Large intestine (tissue), 3 donors: ENCODE results near the gene RHEBL1. TPM values are rescaled to one million over a fixed set of nuclear protein-coding genes. Genes with fewer than 3 reads are reported as not detected.
A peak's percentile ranks its signal among the peaks of the same experiment; 100 is the strongest.

ENCODE experiments used
- DNase-seq, 2 donors: peaks; one replicate each; pipeline versions ENCODE4 v3.0.0 to v3.0.0-alpha.2; 2013
- H3K27ac ChIP-seq: one replicate; pipeline ENCODE4 v1.5.1; 2013; ENCODE audit warnings: low read length
- H3K27me3 ChIP-seq: 2 replicates; pipeline ENCODE4 v1.6.1; 2013; ENCODE audit warnings: low read length; ENCODE audit not compliant: control insufficient read depth, insufficient read depth
- H3K36me3 ChIP-seq: 2 replicates; pipeline ENCODE4 v1.6.1; 2013; ENCODE audit warnings: low read length; ENCODE audit not compliant: control insufficient read depth, insufficient read depth
- H3K4me1 ChIP-seq: one replicate; pipeline ENCODE4 v1.6.1; 2013; ENCODE audit warnings: low read length; ENCODE audit not compliant: control insufficient read depth, insufficient read depth
- H3K4me3 ChIP-seq: one replicate; pipeline ENCODE4 v1.5.1; 2013; ENCODE audit warnings: low read length
- H3K9me3 ChIP-seq: one replicate; pipeline ENCODE4 v1.6.1; 2013; ENCODE audit warnings: mild to moderate bottlenecking, low read depth, low read length, moderate library complexity; ENCODE audit not compliant: control insufficient read depth
- WGBS: methylation state at CpG from one replicate; pipeline ENCODE4 v1.1.5; 2013; ENCODE audit warnings: low lambda C conversion rate; ENCODE audit not compliant: insufficient coverage; 5-methylcytosine and 5-hydroxymethylcytosine counted together
- polyA plus RNA-seq: library from polyadenylated mRNA; unstranded; fragments of 120-200 nt; gene quantifications from one replicate; pipeline ENCODE4 v1.2.1, GENCODE V29; 2013

The RHEBL1 gene
- polyA plus RNA-seq, 1 donor, result 0.79 TPM

- Histone ChIP-seq H3K36me3 (no peaks in the 10 kb centered on the region), H3K4me1 (peaks cover 21% of the 10 kb centered on the region), H3K27ac (no peak overlapping the region), H3K9me3 (peaks cover 12% of the 10 kb centered on the region), H3K27me3 (peaks cover 72% of the 10 kb centered on the region), H3K4me3 (no peak overlapping the region)
- peak in 1 of 2 donors; percentile 35 for DNase-seq
- WGBS, result no CpG with 5 or more reads among the region's 88 CpGs
These were observed 20.3 kb upstream of the RHEBL1 start for GRCh38 chr12:49089821-49090773.

- Histone ChIP-seq H3K4me3 (no peak overlapping the region), H3K4me1 (peaks cover 10% of the 10 kb centered on the region), H3K36me3 (no peaks in the 10 kb centered on the region), H3K27me3 (peaks cover 60% of the 10 kb centered on the region), H3K27ac (no peak overlapping the region), H3K9me3 (peaks cover 6% of the 10 kb centered on the region)
- WGBS, result no CpG with 5 or more reads among the region's 6 CpGs
- no peak for DNase-seq
These were observed 19.2 kb upstream of the RHEBL1 start for GRCh38 chr12:49088932-49089330.

GRCh38 chr12:49088150-49088931 lies 18.6 kb upstream of the RHEBL1 start:
- peaks cover 7% of the 10 kb centered on the region for H3K4me1 ChIP-seq
- H3K27ac ChIP-seq, result no peak overlapping the region
- peaks cover 6% of the 10 kb centered on the region for H3K9me3 ChIP-seq
- H3K4me3 ChIP-seq, result no peak overlapping the region
- H3K36me3 ChIP-seq, result no peaks in the 10 kb centered on the region
- peak; percentile 80 to 84 for DNase-seq
- peaks cover 54% of the 10 kb centered on the region for H3K27me3 ChIP-seq
- WGBS, result no CpG with 5 or more reads among the region's 18 CpGs

- no peak overlapping the region for H3K27ac ChIP-seq
- peaks cover 6% of the 10 kb centered on the region for H3K9me3 ChIP-seq
- no CpG with 5 or more reads among the region's 3 CpGs for WGBS
- H3K4me1 ChIP-seq, result peaks cover 2% of the 10 kb centered on the region
- H3K4me3 ChIP-seq, result no peak overlapping the region
- no peak for DNase-seq
- H3K27me3 ChIP-seq, result peaks cover 32% of the 10 kb centered on the region
- no peaks in the 10 kb centered on the region for H3K36me3 ChIP-seq
These were observed 16.3 kb upstream of the RHEBL1 start for GRCh38 chr12:49086116-49086515.

GRCh38 chr12:49084438-49084837 lies 14.7 kb upstream of the RHEBL1 start:
- no peak overlapping the region for H3K4me3 ChIP-seq
- H3K27me3 ChIP-seq, result peaks cover 19% of the 10 kb centered on the region
- no peaks in the 10 kb centered on the region for H3K4me1 ChIP-seq
- H3K9me3 ChIP-seq, result no peaks in the 10 kb centered on the region
- DNase-seq, result no peak
- H3K27ac ChIP-seq, result no peak overlapping the region
- WGBS, result no CpG with 5 or more reads among the region's 3 CpGs
- H3K36me3 ChIP-seq, result no peaks in the 10 kb centered on the region

- Histone ChIP-seq H3K9me3 (no peaks in the 10 kb centered on the region), H3K27ac (no peak overlapping the region), H3K4me1 (no peaks in the 10 kb centered on the region), H3K36me3 (no peaks in the 10 kb centered on the region), H3K4me3 (no peak overlapping the region), H3K27me3 (peaks cover 4% of the 10 kb centered on the region)
- WGBS, result no CpG with 5 or more reads among the region's 1 CpG
- no peak for DNase-seq
These were observed 10.0 kb upstream of the RHEBL1 start for GRCh38 chr12:49079793-49080192.

GRCh38 chr12:49070971-49071370 lies 1.2 kb upstream of the RHEBL1 start:
- Histone ChIP-seq H3K27me3 (no peaks in the 10 kb centered on the region), H3K4me1 (peaks cover 10% of the 10 kb centered on the region), H3K27ac (no peak overlapping the region), H3K36me3 (no peaks in the 10 kb centered on the region), H3K4me3 (no peak overlapping the region), H3K9me3 (no peaks in the 10 kb centered on the region)
- DNase-seq, result no peak
- WGBS, result 92% methylated on average over 1 of the region's 11 CpGs

- Histone ChIP-seq H3K36me3 (no peaks in the 10 kb centered on the region), H3K9me3 (no peaks in the 10 kb centered on the region), H3K4me1 (peaks cover 10% of the 10 kb centered on the region), H3K27ac (peak overlapping the region; percentile 71), H3K4me3 (peak overlapping the region; percentile 86), H3K27me3 (no peaks in the 10 kb centered on the region)
- no CpG with 5 or more reads among the region's 21 CpGs for WGBS
- no peak for DNase-seq
These were observed 786 bp downstream of the RHEBL1 start for GRCh38 chr12:49068879-49069506.

- no peak overlapping the region for H3K4me3 ChIP-seq
- no peaks in the 10 kb centered on the region for H3K9me3 ChIP-seq
- H3K4me1 ChIP-seq, result peaks cover 14% of the 10 kb centered on the region
- no peaks in the 10 kb centered on the region for H3K27me3 ChIP-seq
- no peaks in the 10 kb centered on the region for H3K36me3 ChIP-seq
- no peak for DNase-seq
- H3K27ac ChIP-seq, result no peak overlapping the region
- WGBS, result 100% methylated on average over 1 of the region's 4 CpGs
These were observed 3.7 kb downstream of the RHEBL1 start for GRCh38 chr12:49066120-49066519.

GRCh38 chr12:49064767-49065152 lies 5.0 kb downstream of the RHEBL1 start:
- H3K9me3 ChIP-seq, result no peaks in the 10 kb centered on the region
- no peaks in the 10 kb centered on the region for H3K27me3 ChIP-seq
- no CpG with 5 or more reads among the region's 5 CpGs for WGBS
- H3K36me3 ChIP-seq, result no peaks in the 10 kb centered on the region
- H3K4me3 ChIP-seq, result no peak overlapping the region
- H3K27ac ChIP-seq, result no peak overlapping the region
- H3K4me1 ChIP-seq, result peaks cover 11% of the 10 kb centered on the region
- no peak for DNase-seq
